Gastrocnemius medialis (tissue), 4 donors: ENCODE results near the gene CCDC12.

ENCODE experiments used
- CTCF ChIP-seq, 5 experiments: fragments of 450-650 bp in 3 of 5; fragments of 200-600 bp in 2 of 5; sonication (generic) in 2 of 5; IDR thresholded peaks in 4 of 5; conservative IDR thresholded peaks in 1 of 5; 1 replicate in 4 of 5; 2 replicates in 1 of 5; pipeline ENCODE4 v1.5.1; 2016 to 2019; ENCODE audit warnings: antibody characterized with exemption in 5 of 5, mild to moderate bottlenecking in 3 of 5, moderate library complexity in 3 of 5
- POLR2A ChIP-seq, 2 donors: fragments of 450-650 bp; IDR thresholded peaks; one replicate each; pipeline ENCODE4 v1.6.1; 2017; ENCODE audit warnings: antibody characterized with exemption in 2 of 2, mild to moderate bottlenecking in 2 of 2, moderate library complexity in 2 of 2

GRCh38 chr3:46977811-46978195 is 1.3 kb upstream of the CCDC12 start:
- TF ChIP-seq CTCF (IDR thresholded peaks at IDR 0.05 in 4 of 5, conservative IDR thresholded peaks at IDR 0.05 in 1 of 5): no peak
- no peak for TF ChIP-seq POLR2A (IDR thresholded peaks at IDR 0.05)
